SK-N-SH (cell line): ENCODE measurements around the gene DCAF8.

Experiments
- JUND ChIP-seq: IDR thresholded peaks from 2 replicates; pipeline ENCODE4 v1.4.0; 2012
- MXI1 ChIP-seq: IDR thresholded peaks from 2 replicates; pipeline ENCODE4 v1.6.1; 2012; ENCODE audit warnings: mild to moderate bottlenecking, low read depth, low read length, improper control_type of control experiment
- POLR2AphosphoS5 ChIP-seq: IDR thresholded peaks from 2 replicates; pipeline ENCODE4 v1.6.1; 2012; ENCODE audit warnings: low read depth, low read length
- TF ChIP-seq, protein P1 (sequence below): fragments of 200-600 bp; sonication (generic); IDR thresholded peaks from 2 replicates; pipeline ENCODE4 v1.6.1; 2017; ENCODE audit warnings: antibody characterized with exemption, mild to moderate bottlenecking, moderate library complexity

DNA sequence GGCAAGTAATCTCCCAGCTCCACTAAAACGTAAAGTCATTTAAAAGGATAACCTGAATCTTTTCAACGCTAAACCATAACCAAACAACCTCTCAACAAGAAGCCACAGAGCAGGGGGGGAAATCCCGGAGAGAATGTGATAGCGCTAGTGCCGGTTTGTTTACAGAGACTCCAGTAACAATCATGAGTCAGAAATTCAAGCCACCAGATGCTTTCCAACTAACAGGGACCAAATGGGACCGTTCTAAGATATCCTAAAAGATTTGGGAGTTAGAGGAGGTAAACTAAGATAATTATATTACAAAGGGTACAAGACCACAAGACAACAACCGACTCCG is 825 bp downstream of the DCAF8 start:
- TF ChIP-seq, protein P1, sequence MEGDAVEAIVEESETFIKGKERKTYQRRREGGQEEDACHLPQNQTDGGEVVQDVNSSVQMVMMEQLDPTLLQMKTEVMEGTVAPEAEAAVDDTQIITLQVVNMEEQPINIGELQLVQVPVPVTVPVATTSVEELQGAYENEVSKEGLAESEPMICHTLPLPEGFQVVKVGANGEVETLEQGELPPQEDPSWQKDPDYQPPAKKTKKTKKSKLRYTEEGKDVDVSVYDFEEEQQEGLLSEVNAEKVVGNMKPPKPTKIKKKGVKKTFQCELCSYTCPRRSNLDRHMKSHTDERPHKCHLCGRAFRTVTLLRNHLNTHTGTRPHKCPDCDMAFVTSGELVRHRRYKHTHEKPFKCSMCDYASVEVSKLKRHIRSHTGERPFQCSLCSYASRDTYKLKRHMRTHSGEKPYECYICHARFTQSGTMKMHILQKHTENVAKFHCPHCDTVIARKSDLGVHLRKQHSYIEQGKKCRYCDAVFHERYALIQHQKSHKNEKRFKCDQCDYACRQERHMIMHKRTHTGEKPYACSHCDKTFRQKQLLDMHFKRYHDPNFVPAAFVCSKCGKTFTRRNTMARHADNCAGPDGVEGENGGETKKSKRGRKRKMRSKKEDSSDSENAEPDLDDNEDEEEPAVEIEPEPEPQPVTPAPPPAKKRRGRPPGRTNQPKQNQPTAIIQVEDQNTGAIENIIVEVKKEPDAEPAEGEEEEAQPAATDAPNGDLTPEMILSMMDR = no peak
- 0 out of 2 replicates have a peak, but pooled peaks have one; percentile 19 for TF ChIP-seq JUND
- TF ChIP-seq MXI1 = no peak
- TF ChIP-seq POLR2AphosphoS5 = no peak
